Stomach smooth muscle (tissue), 2 donors: ENCODE data around the gene CALML6.

Source experiments
- H3K27ac ChIP-seq: one replicate; pipeline ENCODE4 v1.7.0; 2013; ENCODE audit warnings: mild to moderate bottlenecking, low read length, inconsistent platforms
- H3K27me3 ChIP-seq, 2 donors: one replicate each; pipeline ENCODE4 v1.7.0; 2013; ENCODE audit warnings: low read length in 2 of 2; ENCODE audit not compliant: insufficient read depth in 2 of 2, control insufficient read depth in 1 of 2
- H3K36me3 ChIP-seq, 2 donors: one replicate each; pipeline ENCODE4 v1.7.0; 2013; ENCODE audit warnings: low read length in 2 of 2; ENCODE audit not compliant: control insufficient read depth in 2 of 2, insufficient read depth in 2 of 2
- H3K4me1 ChIP-seq: one replicate; pipeline ENCODE4 v1.7.0; 2013; ENCODE audit warnings: low read length; ENCODE audit not compliant: control insufficient read depth, insufficient read depth
- H3K4me3 ChIP-seq, 2 donors: one replicate each; pipeline ENCODE4 v1.7.0; 2013; ENCODE audit warnings: low read length in 2 of 2
- H3K9ac ChIP-seq, 2 donors: one replicate each; pipeline ENCODE4 v1.7.0; 2013; ENCODE audit warnings: low read length in 2 of 2, mild to moderate bottlenecking in 1 of 2
- H3K9me3 ChIP-seq, 2 donors: one replicate each; pipeline ENCODE4 v1.7.0; 2013; ENCODE audit warnings: low read length in 2 of 2; ENCODE audit not compliant: control insufficient read depth in 2 of 2
- donor health status: healthy.
- donor health status: Pancreatic carcinoma.

CALML6 gene

DNA sequence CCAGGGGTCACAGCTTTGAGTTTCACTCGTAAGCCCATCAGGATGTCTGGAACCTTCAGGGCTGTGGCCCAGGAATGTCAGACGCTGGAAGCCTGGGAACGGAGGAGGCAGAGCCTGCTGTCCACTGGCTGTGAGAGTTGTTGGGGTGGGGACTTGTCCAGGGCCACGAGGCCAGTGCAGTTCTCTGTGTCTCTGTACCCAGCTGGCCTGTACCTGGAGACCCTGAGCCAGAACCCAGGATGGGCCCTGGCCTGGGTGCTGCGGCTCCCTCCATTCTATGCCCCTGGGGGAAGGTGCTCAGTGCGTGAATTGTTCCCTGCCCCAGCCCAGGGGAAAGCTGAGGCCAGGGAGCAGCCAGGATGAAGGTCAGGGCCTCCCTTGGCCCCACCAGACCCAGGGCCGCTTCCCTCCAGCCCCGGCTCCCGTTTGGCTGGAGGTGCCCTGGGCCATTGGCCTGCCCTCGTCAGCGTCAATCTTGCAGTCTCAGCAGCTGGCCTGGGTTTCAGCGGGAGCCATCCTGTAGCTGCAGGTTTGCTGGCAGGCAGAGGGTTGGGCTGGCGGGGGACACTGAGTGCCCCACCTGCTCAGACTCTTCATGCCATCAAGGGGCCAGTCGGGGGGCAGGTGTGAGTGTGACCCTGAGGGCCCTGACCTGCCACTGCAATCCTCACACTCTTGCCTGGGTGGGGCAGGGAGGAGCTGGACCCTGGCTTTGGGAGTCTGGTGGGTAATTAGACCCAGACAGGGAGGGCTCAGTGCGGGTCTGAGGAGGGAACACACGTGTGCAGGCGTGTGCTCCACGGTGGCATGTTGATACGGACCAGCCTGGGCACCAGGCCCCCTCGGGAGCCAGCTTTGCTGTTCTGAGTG, 724 bp upstream of the CALML6 start:
- no peaks in the 10 kb centered on the region for H3K9me3 ChIP-seq
- peaks cover 17% of the 10 kb centered on the region for H3K4me1 ChIP-seq
- no peaks in the 10 kb centered on the region for H3K27me3 ChIP-seq
- H3K36me3 ChIP-seq, result no peaks in the 10 kb centered on the region
- H3K9ac ChIP-seq, result no peak overlapping the region
- H3K27ac ChIP-seq, result no peak overlapping the region
- H3K4me3 ChIP-seq, result no peak overlapping the region

DNA sequence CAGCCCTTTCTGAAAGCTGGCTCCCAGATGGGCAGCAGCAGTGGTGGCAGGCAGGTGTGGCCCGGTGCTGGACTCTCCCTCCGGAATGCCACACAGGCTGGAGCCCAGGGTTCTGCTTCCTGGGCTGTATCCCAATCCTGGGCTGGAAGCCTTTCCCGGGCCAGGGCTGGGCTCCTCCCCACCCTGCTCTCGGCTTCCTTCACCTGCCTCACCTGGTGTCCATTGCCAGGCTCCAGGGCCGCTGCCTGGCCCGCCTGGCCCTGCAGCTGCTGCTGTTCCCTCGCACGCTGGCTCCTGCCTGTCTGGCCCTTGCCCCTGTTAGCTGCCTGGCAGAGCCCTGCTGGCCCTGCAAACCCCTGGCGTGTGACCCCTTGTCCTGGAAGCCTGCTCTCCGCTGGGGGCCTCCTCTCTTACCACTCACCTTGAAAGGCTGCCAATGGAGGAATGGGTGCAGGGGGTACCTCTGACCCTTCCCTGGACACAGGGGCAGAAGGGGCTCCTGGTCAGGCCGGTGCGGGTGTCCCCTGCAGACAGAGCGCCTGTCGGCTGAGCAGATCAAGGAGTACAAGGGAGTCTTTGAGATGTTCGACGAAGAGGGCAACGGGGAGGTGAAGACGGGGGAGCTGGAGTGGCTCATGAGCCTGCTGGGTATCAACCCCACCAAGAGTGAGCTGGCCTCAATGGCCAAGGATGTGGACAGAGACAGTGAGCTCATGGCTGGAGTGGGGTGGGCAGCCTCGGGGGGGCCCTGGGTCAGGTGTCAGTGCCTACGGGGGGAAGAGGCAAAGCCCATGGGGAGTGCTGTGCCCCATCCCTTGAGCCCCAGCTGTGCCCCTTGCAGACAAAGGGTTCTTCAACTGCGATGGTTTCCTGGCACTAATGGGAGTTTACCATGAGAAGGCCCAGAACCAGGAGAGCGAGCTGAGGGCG, 1.1 kb downstream of the CALML6 start:
- Histone ChIP-seq H3K4me3 (no peak overlapping the region), H3K27ac (no peak overlapping the region), H3K36me3 (no peaks in the 10 kb centered on the region), H3K9ac (no peak overlapping the region), H3K9me3 (no peaks in the 10 kb centered on the region), H3K27me3 (no peaks in the 10 kb centered on the region), H3K4me1 (peaks cover 19% of the 10 kb centered on the region)

DNA sequence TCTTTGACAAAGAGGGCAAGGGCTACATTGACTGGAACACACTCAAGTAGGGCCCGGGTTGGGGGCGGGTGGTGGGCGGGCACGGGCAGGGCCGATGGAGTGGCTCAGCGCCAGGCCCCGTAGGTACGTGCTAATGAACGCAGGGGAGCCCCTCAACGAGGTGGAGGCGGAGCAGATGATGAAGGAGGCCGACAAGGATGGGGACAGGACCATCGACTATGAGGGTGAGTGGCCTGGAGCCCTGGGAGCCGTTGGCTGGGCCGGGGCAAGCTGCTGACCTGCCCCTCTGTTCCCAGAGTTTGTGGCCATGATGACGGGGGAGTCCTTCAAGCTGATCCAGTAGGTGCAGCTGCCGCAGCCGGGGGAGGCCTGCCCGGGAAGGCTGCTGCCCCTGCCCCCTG, 1.8 kb downstream of the CALML6 start:
- H3K27ac ChIP-seq, result no peak overlapping the region
- H3K36me3 ChIP-seq, result no peaks in the 10 kb centered on the region

DNA sequence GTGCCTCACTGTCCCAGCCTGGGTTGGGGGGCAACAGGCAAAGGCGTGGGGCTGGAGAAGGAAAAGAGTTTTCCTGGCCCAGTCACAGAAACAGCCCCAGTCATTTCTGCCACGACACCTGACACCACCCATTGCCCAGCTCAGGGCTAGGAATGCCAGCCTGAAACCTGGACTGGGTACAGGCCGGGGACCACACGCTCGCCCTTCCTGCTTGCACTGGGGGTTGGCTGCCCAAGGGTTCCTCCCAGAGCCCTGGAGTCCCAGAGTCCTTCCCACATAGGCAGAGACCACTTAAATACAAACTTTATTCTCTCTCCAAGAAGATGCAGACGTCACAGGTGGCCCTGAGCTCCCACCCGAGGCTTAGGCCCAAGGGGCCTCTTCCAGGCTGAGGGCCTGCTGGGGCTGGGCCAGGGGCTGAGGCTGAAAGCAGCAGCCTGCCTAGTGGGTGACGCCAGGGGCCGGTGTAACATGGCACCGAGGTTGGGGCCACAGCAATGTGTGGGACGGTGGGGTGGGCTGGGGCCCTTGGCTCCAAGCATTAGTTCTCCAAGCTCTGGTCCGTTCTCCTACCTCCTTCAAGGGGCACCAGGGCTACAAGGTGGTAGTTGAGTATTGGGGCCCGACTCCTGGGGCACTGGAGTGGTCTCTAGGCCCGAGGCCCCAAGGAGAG, 2.4 kb downstream of the CALML6 start:
- H3K4me1 ChIP-seq, result peaks cover 19% of the 10 kb centered on the region
- H3K27ac ChIP-seq, result no peak overlapping the region
- H3K4me3 ChIP-seq, result no peak overlapping the region
- no peaks in the 10 kb centered on the region for H3K27me3 ChIP-seq
- H3K36me3 ChIP-seq, result no peaks in the 10 kb centered on the region
- no peaks in the 10 kb centered on the region for H3K9me3 ChIP-seq
- no peak overlapping the region for H3K9ac ChIP-seq

More for the DNA sequence above, 1.8 kb downstream of the CALML6 start:
- Histone ChIP-seq H3K4me1 (peaks cover 19% of the 10 kb centered on the region), H3K9ac (no peak overlapping the region), H3K4me3 (no peak overlapping the region), H3K9me3 (no peaks in the 10 kb centered on the region), H3K27me3 (no peaks in the 10 kb centered on the region)

DNA sequence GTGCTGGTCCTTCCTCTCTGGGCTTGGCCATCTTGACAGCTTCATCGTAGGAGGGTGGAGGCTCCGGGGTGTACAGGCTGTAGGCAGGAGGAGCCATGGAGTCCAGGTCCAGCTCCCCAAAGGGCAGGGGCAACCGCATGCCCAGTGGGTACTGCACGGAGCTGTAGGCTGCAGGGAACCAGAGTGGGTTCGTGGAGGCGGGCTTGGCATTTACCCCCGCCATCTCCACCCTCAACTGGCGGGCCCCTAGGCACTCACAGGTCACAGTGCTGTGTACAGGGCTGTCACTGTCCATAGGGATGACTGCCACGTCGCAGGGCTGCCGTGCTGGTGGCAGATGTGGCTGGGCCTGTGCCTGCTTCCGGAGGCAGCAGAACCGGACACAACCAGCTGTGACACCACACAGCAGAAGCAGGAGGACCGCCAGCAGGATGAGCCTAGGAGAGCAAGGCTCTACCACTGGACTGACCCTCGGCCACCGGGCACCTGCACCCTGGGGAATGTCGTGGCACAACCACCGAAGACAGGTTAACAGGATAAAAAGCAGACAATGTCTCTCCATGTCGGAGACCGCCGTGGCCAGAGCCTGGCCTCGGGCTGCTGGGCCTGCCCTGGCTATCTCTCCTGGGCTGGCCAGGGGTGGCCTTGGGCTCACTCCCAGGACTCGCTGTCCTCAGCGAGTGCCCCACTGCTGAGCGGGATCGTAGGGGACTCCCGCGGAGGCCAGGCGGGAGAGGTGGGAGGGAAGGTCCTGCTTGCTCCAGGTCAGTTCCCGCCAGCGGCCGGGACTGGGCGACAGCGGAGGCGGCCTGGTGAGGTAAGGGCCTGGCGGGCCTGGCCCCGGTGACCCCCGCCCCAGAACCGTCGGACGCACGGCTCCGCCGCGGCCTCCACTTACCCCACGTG, 3.2 kb downstream of the CALML6 start:
- Histone ChIP-seq H3K9me3 (no peaks in the 10 kb centered on the region), H3K27me3 (no peaks in the 10 kb centered on the region), H3K36me3 (no peaks in the 10 kb centered on the region), H3K4me1 (peaks cover 19% of the 10 kb centered on the region), H3K4me3 (peak overlapping the region; percentile 55 to 71), H3K27ac (no peak overlapping the region), H3K9ac (no peak overlapping the region)

DNA sequence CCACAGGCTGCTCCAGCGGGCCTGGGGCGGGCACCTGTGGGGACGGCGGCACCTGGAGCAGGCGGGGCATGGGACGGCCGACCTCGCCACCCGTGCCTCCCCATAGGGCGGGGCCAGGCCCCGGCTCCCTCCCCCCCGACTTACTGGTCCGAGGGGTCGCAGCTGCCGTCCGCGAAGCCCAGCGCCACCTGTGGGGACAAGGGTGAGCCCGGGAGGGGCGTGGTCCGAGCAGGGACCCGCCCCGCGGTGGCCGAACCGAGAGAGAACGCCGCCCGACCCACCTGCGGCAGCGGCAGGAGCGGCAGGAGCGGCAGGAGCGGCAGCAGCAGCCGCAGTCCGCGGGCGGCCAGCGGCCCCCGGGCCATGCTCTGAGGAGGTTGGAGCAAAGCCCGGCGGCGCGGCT, 3.8 kb downstream of the CALML6 start, which contains the start of gene TMEM52:
Gene TMEM52, minus strand, starts transcription at position 379 of the 403 bp plus-strand sequence. Its CDS starts 14 bp downstream, at position 365.
- H3K4me3 ChIP-seq, result peak within 1 kb of the TSS; percentile 55 to 71
- no peak within 1 kb of the TSS for H3K9ac ChIP-seq
- peaks cover 19% of the 10 kb centered on the region for H3K4me1 ChIP-seq
- H3K9me3 ChIP-seq, result no peaks in the 10 kb centered on the region
- H3K27me3 ChIP-seq, result no peaks in the 10 kb centered on the region
- peak within 1 kb of the TSS; percentile 31 for H3K27ac ChIP-seq
- no peaks in the 10 kb centered on the region for H3K36me3 ChIP-seq

DNA sequence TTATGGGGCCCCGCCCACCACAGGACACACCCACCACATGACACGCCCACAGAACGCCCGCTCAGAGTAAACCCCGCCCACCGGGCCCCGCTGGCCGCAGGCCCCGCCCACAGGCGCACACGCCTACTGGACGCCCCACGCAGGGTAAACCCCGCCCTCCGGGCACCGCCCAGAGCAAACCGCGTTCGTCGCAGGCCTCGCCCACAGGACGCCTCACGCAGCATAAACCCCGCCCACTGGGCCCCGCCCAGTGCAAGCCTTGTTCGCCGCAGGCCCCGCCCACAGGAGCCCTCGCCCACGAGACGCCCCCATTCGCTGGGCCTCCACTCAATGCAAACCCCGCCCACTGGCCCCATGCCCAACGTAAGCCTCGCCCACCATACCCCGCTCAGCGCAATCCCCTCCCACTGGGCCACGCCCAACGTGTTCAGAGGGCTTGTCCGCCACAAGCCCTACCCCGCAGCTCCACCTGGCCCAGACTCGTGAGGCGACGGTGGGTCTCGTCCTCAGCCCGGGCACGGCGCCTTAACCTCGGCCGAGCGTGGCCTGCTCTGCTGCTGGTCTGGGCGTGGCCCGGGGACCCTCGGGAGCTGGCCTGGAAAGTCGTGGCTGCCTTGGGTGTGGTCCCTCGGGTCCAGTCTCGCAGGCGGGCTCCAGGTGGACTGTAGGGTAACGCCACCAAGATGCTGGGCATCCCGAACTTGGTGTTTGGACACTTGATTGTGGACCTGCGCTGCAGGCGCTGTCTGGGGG, 4.4 kb downstream of the CALML6 start:
- no peak overlapping the region for H3K9ac ChIP-seq

DNA sequence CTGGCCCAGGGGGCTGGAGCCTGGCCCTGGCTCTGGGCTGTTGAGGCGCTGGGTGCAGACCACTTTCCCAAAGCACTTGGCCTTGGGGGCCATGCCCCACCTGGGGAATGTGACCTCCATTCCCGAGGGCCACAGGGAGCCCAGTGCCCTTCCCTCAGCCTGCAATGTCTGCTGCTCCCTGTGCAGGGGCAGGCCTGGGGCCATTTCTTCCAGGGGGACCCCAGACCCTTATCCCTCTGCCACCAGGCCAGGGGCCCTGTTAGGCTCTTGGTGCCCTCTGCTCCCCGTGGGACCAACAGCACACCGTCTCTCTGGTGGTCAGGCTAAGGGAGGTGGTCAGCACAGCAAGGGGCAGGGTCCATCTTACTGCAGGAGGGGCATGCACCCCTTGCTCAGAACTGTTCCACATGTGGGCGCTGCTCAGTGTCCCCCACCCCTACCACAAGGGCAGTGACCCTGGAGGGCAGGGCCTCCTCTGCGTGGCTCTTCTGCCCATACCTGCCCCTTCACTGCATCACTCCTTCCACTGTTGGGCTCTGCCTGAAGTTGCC, 5.1 kb downstream of the CALML6 start:
- H3K4me3 ChIP-seq, result peak overlapping the region; percentile 46 to 71
- no peaks in the 10 kb centered on the region for H3K9me3 ChIP-seq
- no peaks in the 10 kb centered on the region for H3K36me3 ChIP-seq
- peak overlapping the region; percentile 31 for H3K27ac ChIP-seq
- no peaks in the 10 kb centered on the region for H3K27me3 ChIP-seq
- H3K4me1 ChIP-seq, result peaks cover 19% of the 10 kb centered on the region
- no peak overlapping the region for H3K9ac ChIP-seq

More for the DNA sequence above, 4.4 kb downstream of the CALML6 start:
- Histone ChIP-seq H3K9me3 (no peaks in the 10 kb centered on the region), H3K4me1 (peaks cover 19% of the 10 kb centered on the region), H3K27me3 (no peaks in the 10 kb centered on the region), H3K36me3 (no peaks in the 10 kb centered on the region), H3K4me3 (peak overlapping the region; percentile 55 to 71), H3K27ac (peak overlapping the region; percentile 31)
